K562 (cell line): Measurements from ENCODE around the gene SH3BP4. TPM values are rescaled to one million over a fixed set of nuclear protein-coding genes. Genes with fewer than 3 reads are reported as not detected.

ENCODE experiments used
- BDP1 ChIP-seq: IDR thresholded peaks from 3 replicates; pipeline ENCODE4 v1.6.1; 2011; ENCODE audit not compliant: insufficient read length, insufficient read depth
- BMI1 ChIP-seq: fragments of 150-350 bp; IDR thresholded peaks from 2 replicates; pipeline ENCODE4 v1.6.1; 2014; ENCODE audit warnings: low read length
- HLTF ChIP-seq: fragments of 450-650 bp; IDR thresholded peaks from 2 replicates; pipeline ENCODE4 v1.6.1; 2016
- KAT7 ChIP-seq: sonication (generic); formaldehyde crosslinking; IDR thresholded peaks from 2 replicates; pipeline ENCODE4 v1.8.0; 2022; ENCODE audit warnings: missing genetic modification reagents, mild to moderate bottlenecking, borderline replicate concordance
- MCM3 ChIP-seq: fragments of 450-650 bp; IDR thresholded peaks from 2 replicates; pipeline ENCODE4 v1.6.1; 2016
- NUFIP1 ChIP-seq: fragments of 450-650 bp; IDR thresholded peaks from 2 replicates; pipeline ENCODE4 v1.6.1; 2018; ENCODE audit not compliant: partially characterized antibody
- RBM25 ChIP-seq: fragments of 200-400 bp; formaldehyde crosslinking; IDR thresholded peaks from 2 replicates; pipeline ENCODE4 v1.6.1; 2018; ENCODE audit warnings: low read length, low read depth, moderate library complexity; ENCODE audit not compliant: severe bottlenecking
- RFX5 ChIP-seq: IDR thresholded peaks from 2 replicates; pipeline ENCODE4 v1.6.1; 2011; ENCODE audit warnings: low read depth, mild to moderate bottlenecking, improper control_type of control experiment, low read length
- SIX5 ChIP-seq, 2 experiments: IDR thresholded peaks; 2 replicates each; pipeline ENCODE4 v1.6.1; 2011; ENCODE audit warnings: low read length in 2 of 2, borderline replicate concordance in 1 of 2, low read depth in 1 of 2, mild to moderate bottlenecking in 1 of 2, moderate library complexity in 1 of 2; ENCODE audit not compliant: insufficient read depth in 1 of 2
- TAL1 ChIP-seq: fragments of 450-650 bp; IDR thresholded peaks from 2 replicates; pipeline ENCODE4 v1.6.1; 2016; ENCODE audit warnings: mild to moderate bottlenecking
- YBX1 ChIP-seq: fragments of 450-650 bp; IDR thresholded peaks from 2 replicates; pipeline ENCODE4 v1.7.1; 2016; ENCODE audit warnings: mild to moderate bottlenecking
- polyA plus RNA-seq, 8 experiments: library from polyadenylated mRNA; depleted of rRNA in 4 of 8; stranded (reverse) in 5 of 8; unstranded in 3 of 8; fragments of >200 nt; fragmentation: Nextera tagmentation in 2 of 8; fragmentation: Illumina TruSeq in 1 of 8; extraction: Ambion mirVana in 2 of 8; extraction: Trizol in 1 of 8; gene quantifications; 2 replicates each; pipeline versions ENCODE4 v1.2.1 to v1.2.3, GENCODE V29; 2011 to 2014; ENCODE audit warnings: inconsistent platforms in 1 of 8, missing spikeins in 1 of 8
- total RNA-seq, 7 experiments: library from RNA; depleted of rRNA in 6 of 7; stranded (reverse); fragments of >200 nt in 6 of 7; fragmentation: Illumina TruSeq in 2 of 7; extraction: Trizol in 2 of 7; gene quantifications; 2 replicates each; pipeline versions ENCODE4 v1.2.1 to v1.2.3, GENCODE V29; 2011 to 2021; ENCODE audit warnings: low replicate concordance in 1 of 7
- TF ChIP-seq, protein P1 (sequence below): fragments of 250-450 bp; sonication (Bioruptor Pico); IDR thresholded peaks from 2 replicates; pipeline ENCODE4 v1.4.0; 2020; ENCODE audit warnings: mild to moderate bottlenecking, moderate library complexity, borderline replicate concordance
- TF ChIP-seq, protein P2 (sequence below): fragments of 450-650 bp; formaldehyde crosslinking; IDR thresholded peaks from 2 replicates; pipeline ENCODE4 v1.4.0; 2020; ENCODE audit warnings: mild to moderate bottlenecking, mixed read lengths
- TF ChIP-seq, protein P3 (sequence below), 3 experiments: fragments of 200-800 bp in 1 of 3; sonication (Bioruptor generic) in 1 of 3; sonication (generic) in 1 of 3; formaldehyde crosslinking in 1 of 3; IDR thresholded peaks; 2 replicates each; pipeline versions ENCODE4 v1.6.1 to v1.8.0; 2016 to 2022; ENCODE audit warnings: mild to moderate bottlenecking in 2 of 3, missing compliant biosample characterization in 2 of 3, missing genetic modification characterization in 2 of 3, missing genetic modification reagents in 1 of 3

The SH3BP4 gene
- total and polyA plus RNA-seq, 9 of the 15 experiments (the other 6 are each of a cell fraction or from before 2014, with no cell fraction given): 0.03 to 0.28 (median 0.27) TPM; not detected in 6

DNA sequence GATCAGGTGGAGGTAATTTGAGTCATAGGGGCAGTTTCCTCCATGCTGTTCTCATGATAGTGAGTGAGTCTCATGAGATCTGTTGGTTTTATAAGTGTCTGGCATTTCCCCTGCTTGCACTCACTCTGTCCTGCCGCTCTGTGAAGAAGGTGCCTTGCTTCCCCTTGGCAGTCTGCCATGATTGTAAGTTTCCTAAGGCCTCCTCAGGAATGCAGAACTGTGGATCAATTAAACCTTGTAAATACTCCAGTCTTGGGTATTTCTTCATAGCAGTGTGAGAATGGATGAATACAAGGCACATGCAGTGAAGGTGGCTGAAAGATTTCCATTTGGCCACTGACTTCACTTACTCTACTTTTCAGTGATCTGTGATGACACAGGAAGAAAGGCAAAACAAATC is 133.7 kb downstream of the SH3BP4 start (continued):
- TF ChIP-seq, protein P1, sequence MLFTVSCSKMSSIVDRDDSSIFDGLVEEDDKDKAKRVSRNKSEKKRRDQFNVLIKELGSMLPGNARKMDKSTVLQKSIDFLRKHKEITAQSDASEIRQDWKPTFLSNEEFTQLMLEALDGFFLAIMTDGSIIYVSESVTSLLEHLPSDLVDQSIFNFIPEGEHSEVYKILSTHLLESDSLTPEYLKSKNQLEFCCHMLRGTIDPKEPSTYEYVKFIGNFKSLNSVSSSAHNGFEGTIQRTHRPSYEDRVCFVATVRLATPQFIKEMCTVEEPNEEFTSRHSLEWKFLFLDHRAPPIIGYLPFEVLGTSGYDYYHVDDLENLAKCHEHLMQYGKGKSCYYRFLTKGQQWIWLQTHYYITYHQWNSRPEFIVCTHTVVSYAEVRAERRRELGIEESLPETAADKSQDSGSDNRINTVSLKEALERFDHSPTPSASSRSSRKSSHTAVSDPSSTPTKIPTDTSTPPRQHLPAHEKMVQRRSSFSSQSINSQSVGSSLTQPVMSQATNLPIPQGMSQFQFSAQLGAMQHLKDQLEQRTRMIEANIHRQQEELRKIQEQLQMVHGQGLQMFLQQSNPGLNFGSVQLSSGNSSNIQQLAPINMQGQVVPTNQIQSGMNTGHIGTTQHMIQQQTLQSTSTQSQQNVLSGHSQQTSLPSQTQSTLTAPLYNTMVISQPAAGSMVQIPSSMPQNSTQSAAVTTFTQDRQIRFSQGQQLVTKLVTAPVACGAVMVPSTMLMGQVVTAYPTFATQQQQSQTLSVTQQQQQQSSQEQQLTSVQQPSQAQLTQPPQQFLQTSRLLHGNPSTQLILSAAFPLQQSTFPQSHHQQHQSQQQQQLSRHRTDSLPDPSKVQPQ (CRISPR knock-in tag): no peak
- TF ChIP-seq KAT7 (CRISPR knock-in tag) (no peak), HLTF (no peak), NUFIP1 (no peak), BMI1 (no peak), TAL1 (no peak), RBM25 (no peak), SIX5 (IDR thresholded peaks at IDR 0.05; ENCODE audit: borderline replicate concordance in 1 of 2, insufficient read depth in 1 of 2, low read depth in 1 of 2, low read length in 2 of 2) (no peak), YBX1 (no peak), BDP1 (no peak), MCM3 (no peak), RFX5 (no peak)
- TF ChIP-seq, protein P2, sequence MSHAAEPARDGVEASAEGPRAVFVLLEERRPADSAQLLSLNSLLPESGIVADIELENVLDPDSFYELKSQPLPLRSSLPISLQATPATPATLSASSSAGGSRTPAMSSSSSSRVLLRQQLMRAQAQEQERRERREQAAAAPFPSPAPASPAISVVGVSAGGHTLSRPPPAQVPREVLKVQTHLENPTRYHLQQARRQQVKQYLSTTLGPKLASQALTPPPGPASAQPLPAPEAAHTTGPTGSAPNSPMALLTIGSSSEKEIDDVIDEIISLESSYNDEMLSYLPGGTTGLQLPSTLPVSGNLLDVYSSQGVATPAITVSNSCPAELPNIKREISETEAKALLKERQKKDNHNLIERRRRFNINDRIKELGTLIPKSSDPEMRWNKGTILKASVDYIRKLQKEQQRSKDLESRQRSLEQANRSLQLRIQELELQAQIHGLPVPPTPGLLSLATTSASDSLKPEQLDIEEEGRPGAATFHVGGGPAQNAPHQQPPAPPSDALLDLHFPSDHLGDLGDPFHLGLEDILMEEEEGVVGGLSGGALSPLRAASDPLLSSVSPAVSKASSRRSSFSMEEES (CRISPR knock-in tag): no peak
- TF ChIP-seq, protein P3, sequence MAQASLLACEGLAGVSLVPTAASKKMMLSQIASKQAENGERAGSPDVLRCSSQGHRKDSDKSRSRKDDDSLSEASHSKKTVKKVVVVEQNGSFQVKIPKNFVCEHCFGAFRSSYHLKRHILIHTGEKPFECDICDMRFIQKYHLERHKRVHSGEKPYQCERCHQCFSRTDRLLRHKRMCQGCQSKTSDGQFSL (CRISPR knock-in tag; IDR thresholded peaks at IDR 0.05): no peak
- TF ChIP-seq, protein P3 (tag; IDR thresholded peaks at IDR 0.05): no peak
